DMS79 treated with DMSO at 0.1 percent for 48 hours (cell line): ENCODE data around the gene TIMM10B.

Experiments used
- DNase-seq: peaks from one replicate; lab custom pipeline; 2025; lab: John Stamatoyannopoulos, UW

Gene TIMM10B

GRCh38 chr11:6472934-6473333, 8.4 kb upstream of the TIMM10B start:
- DNase-seq, result no peak

GRCh38 chr11:6473451-6474412, 7.6 kb upstream of the TIMM10B start, which contains the start of gene TRIM3:
Gene TRIM3, minus strand, starts transcription at chr11:6473941. Its CDS starts 8,246 bp downstream, at chr11:6465695.
- DNase-seq, result peak; percentile 60

- DNase-seq, result no peak
Observed at GRCh38 chr11:6474413-6474792, 6.9 kb upstream of the TIMM10B start.

GRCh38 chr11:6474806-6475500, 6.3 kb upstream of the TIMM10B start:
- DNase-seq, result no peak

GRCh38 chr11:6475936-6476335, 5.4 kb upstream of the TIMM10B start:
- DNase-seq, result no peak

- no peak for DNase-seq
Observed at GRCh38 chr11:6476571-6476970, 4.7 kb upstream of the TIMM10B start.

- no peak for DNase-seq
Observed at GRCh38 chr11:6480299-6480914, 894 bp upstream of the TIMM10B start.

- no peak for DNase-seq
Observed at GRCh38 chr11:6481924-6482275, 599 bp downstream of the TIMM10B start.

- no peak for DNase-seq
Observed at GRCh38 chr11:6482441-6482840, 1.1 kb downstream of the TIMM10B start.

GRCh38 chr11:6483015-6483414, 1.7 kb downstream of the TIMM10B start:
- no peak for DNase-seq

- DNase-seq, result no peak
Observed at GRCh38 chr11:6485661-6486060, 4.4 kb downstream of the TIMM10B start.

GRCh38 chr11:6486256-6486655, 5.0 kb downstream of the TIMM10B start:
- no peak for DNase-seq

- DNase-seq, result no peak
Observed at GRCh38 chr11:6486938-6487337, 5.6 kb downstream of the TIMM10B start.

GRCh38 chr11:6488342-6488741, 7.0 kb downstream of the TIMM10B start:
- DNase-seq, result no peak

- DNase-seq, result no peak
Observed at GRCh38 chr11:6488821-6489220, 7.5 kb downstream of the TIMM10B start.

GRCh38 chr11:6489306-6489705, 8.0 kb downstream of the TIMM10B start:
- no peak for DNase-seq

GRCh38 chr11:6497069-6497839, 16.0 kb downstream of the TIMM10B start, which contains the start of gene DNHD1:
Gene DNHD1, plus strand, starts transcription at chr11:6497280. Its CDS starts 936 bp downstream, at chr11:6498216.
- DNase-seq, result no peak

GRCh38 chr11:6498121-6498520, 16.8 kb downstream of the TIMM10B start:
- DNase-seq, result no peak

GRCh38 chr11:6498544-6498943, 17.2 kb downstream of the TIMM10B start:
- no peak for DNase-seq

- DNase-seq, result no peak
Observed at GRCh38 chr11:6502382-6502781, 21.1 kb downstream of the TIMM10B start.

- no peak for DNase-seq
Observed at GRCh38 chr11:6504166-6504565, 22.9 kb downstream of the TIMM10B start.
